Endothelial cell of umbilical vein (primary cell): ENCODE results near the gene RPH3AL. TPM values are rescaled to one million over a fixed set of nuclear protein-coding genes. Genes with fewer than 3 reads are reported as not detected.

Experiments used
- BruUV-seq: library from RNA; stranded (reverse); fragments of 400-500 nt; replicated peaks from 2 replicates; lab custom pipeline; 2021; lab: Mats Ljungman, UMichigan
- CTCF ChIA-PET: fragments of 300-600, 350-600 bp; sonication (Branson Sonifier 250); formaldehyde crosslinking; loops from one replicate; lab custom pipeline; 2021; ENCODE audit warnings: antibody characterized with exemption, inconsistent platforms; lab: Charles Lee
- POLR2A ChIA-PET: fragments of 300-600, 350-600 bp; sonication (Branson Sonifier 250); formaldehyde crosslinking; loops from one replicate; lab custom pipeline; 2021; ENCODE audit warnings: antibody characterized with exemption, inconsistent platforms; lab: Charles Lee
- DNase-seq: peaks from one replicate; pipeline ENCODE4 v3.0.0-alpha.2; 2011; ENCODE audit warnings: low read depth, low spot score
- FAIRE-seq: peaks from 2 replicates; lab custom pipeline; 2011; peaks lifted over from hg19 to GRCh38; lab: Jason Lieb, UNC
- H2AFZ ChIP-seq: 2 replicates; pipeline ENCODE4 v1.6.0; 2012; ENCODE audit warnings: low read depth, low read length, control low read depth, inconsistent platforms
- H3K27ac ChIP-seq: 2 replicates; pipeline ENCODE4 v1.5.1; 2011; ENCODE audit warnings: low read depth, mild to moderate bottlenecking, control low read depth, low read length, moderate library complexity; ENCODE audit not compliant: insufficient read depth
- H3K27me3 ChIP-seq, 2 experiments: 2 replicates each; pipeline versions ENCODE4 v1.6.0 to v1.6.1; 2011; ENCODE audit warnings: low read length in 2 of 2, mixed read lengths in 1 of 2; ENCODE audit not compliant: control insufficient read depth in 2 of 2, insufficient read depth in 2 of 2
- H3K36me3 ChIP-seq, 2 experiments: 2 replicates in 1 of 2; 3 replicates in 1 of 2; pipeline ENCODE4 v1.5.1; 2011; ENCODE audit warnings: low read length in 2 of 2, mild to moderate bottlenecking in 1 of 2, moderate library complexity in 1 of 2; ENCODE audit not compliant: control insufficient read depth in 2 of 2, insufficient read depth in 2 of 2; ENCODE audit errors: extremely low read depth in 1 of 2
- H3K4me1 ChIP-seq: 3 replicates; pipeline ENCODE4 v1.5.1; 2011; ENCODE audit warnings: mild to moderate bottlenecking, low read length; ENCODE audit not compliant: control insufficient read depth, insufficient read depth; ENCODE audit errors: extremely low read depth
- H3K4me2 ChIP-seq: 2 replicates; pipeline ENCODE4 v1.6.1; 2011; ENCODE audit warnings: low read length, control low read depth, mixed read lengths; ENCODE audit not compliant: insufficient read depth
- H3K4me3 ChIP-seq, 3 experiments: fragments of 200-600 bp in 1 of 3; sonication (generic), shearing (Covaris generic) in 1 of 3; replicated peaks in 1 of 3; 2 replicates each; pipeline ENCODE4 v1.5.1; 2011 to 2016; ENCODE audit warnings: control low read depth in 3 of 3, low read length in 3 of 3, mild to moderate bottlenecking in 2 of 3, inconsistent platforms in 1 of 3, low read depth in 1 of 3, moderate library complexity in 1 of 3; ENCODE audit not compliant: insufficient read depth in 1 of 3
- H3K79me2 ChIP-seq: 2 replicates; pipeline ENCODE4 v1.6.0; 2012; ENCODE audit warnings: low read length, inconsistent platforms; ENCODE audit not compliant: control insufficient read depth, insufficient read depth
- H3K9ac ChIP-seq: replicated peaks from 2 replicates; pipeline ENCODE3; 2011; ENCODE audit warnings: low read length, control low read depth; ENCODE audit not compliant: insufficient read depth; ENCODE audit errors: extremely low read depth
- H3K9me1 ChIP-seq: replicated peaks from 3 replicates; pipeline ENCODE4 v1.6.0; 2011; ENCODE audit warnings: mild to moderate bottlenecking, low read length; ENCODE audit not compliant: control insufficient read depth, insufficient read depth; ENCODE audit errors: extremely low read depth
- H3K9me3 ChIP-seq: replicated peaks from 2 replicates; pipeline ENCODE4 v1.5.1; 2012; ENCODE audit warnings: low read length, inconsistent platforms; ENCODE audit not compliant: control insufficient read depth, insufficient read depth
- H4K20me1 ChIP-seq: replicated peaks from 2 replicates; pipeline ENCODE3; 2011; ENCODE audit warnings: mild to moderate bottlenecking, low read length; ENCODE audit not compliant: control insufficient read depth, insufficient read depth; ENCODE audit errors: extremely low read depth
- EZH2 ChIP-seq: IDR thresholded peaks from 2 replicates; pipeline ENCODE4 v1.6.1; 2012; ENCODE audit warnings: borderline replicate concordance, low read depth, mild to moderate bottlenecking, moderate library complexity, low read length, inconsistent platforms; ENCODE audit not compliant: severe bottlenecking
- FOS ChIP-seq: IDR thresholded peaks from 2 replicates; pipeline ENCODE4 v1.6.1; 2011; ENCODE audit warnings: mild to moderate bottlenecking, low read length, moderate library complexity, borderline replicate concordance; ENCODE audit not compliant: insufficient read depth
- GATA2 ChIP-seq: IDR thresholded peaks from 2 replicates; pipeline ENCODE4 v1.7.0; 2011; ENCODE audit warnings: low read depth, mild to moderate bottlenecking, moderate library complexity, mixed read lengths, low read length; ENCODE audit not compliant: insufficient read length, insufficient read depth
- JUN ChIP-seq: IDR thresholded peaks from 2 replicates; pipeline ENCODE4 v1.6.1; 2011; ENCODE audit warnings: borderline replicate concordance, low read depth; ENCODE audit not compliant: insufficient read length, insufficient read depth
- MYC ChIP-seq: IDR thresholded peaks from one replicate; pipeline ENCODE4 v1.6.1; 2011; ENCODE audit warnings: mild to moderate bottlenecking, low read depth, low read length
- POLR2A ChIP-seq: IDR thresholded peaks from 2 replicates; pipeline ENCODE4 v1.6.1; 2012; ENCODE audit warnings: low read depth, mild to moderate bottlenecking, control low read depth, low read length
- POLR2AphosphoS5 ChIP-seq: IDR thresholded peaks from 2 replicates; pipeline ENCODE4 v1.6.1; 2012; ENCODE audit warnings: low read depth, mild to moderate bottlenecking, control low read depth, low read length, moderate library complexity; ENCODE audit not compliant: insufficient read depth
- dilution Hi-C: fragments of 300-500 bp; cut with MboI; formaldehyde crosslinking; loops from one replicate; pipeline ENCODE4 v1.15.0; 2019; ENCODE audit warnings: low sequenced_read_pairs; ENCODE audit not compliant: extremely low pct_ligation_motif_present
- intact Hi-C: fragments of 100-400 bp; cut with micrococcal nuclease; formaldehyde crosslinking; loops from one replicate; pipeline ENCODE4 v1.10.0; 2022
- polyA plus RNA-seq, 4 experiments: library from polyadenylated mRNA; depleted of rRNA in 3 of 4; stranded (reverse) in 3 of 4; unstranded in 1 of 4; fragments of >200 nt; gene quantifications; 2 replicates each; pipeline versions ENCODE4 v1.2.1 to v1.2.3, GENCODE V29; 2011 to 2012; ENCODE audit warnings: missing spikeins in 1 of 4
- total RNA-seq: library from RNA; stranded (reverse); gene quantifications from 2 replicates; pipeline ENCODE4 v1.2.3, GENCODE V29; 2021
- TF ChIP-seq, protein P1 (sequence below), 2 donors: IDR thresholded peaks; 1 replicate in 1 of 2; 2 replicates in 1 of 2; pipeline ENCODE4 v1.5.1; 2011; ENCODE audit warnings: low read length in 2 of 2, mild to moderate bottlenecking in 2 of 2, moderate library complexity in 2 of 2, control low read depth in 1 of 2, inconsistent platforms in 1 of 2, low read depth in 1 of 2; ENCODE audit not compliant: insufficient read depth in 1 of 2; ENCODE audit errors: extremely low read depth in 1 of 2
- TF ChIP-seq, protein P2 (sequence below): IDR thresholded peaks from 2 replicates; pipeline ENCODE4 v1.6.1; 2011; ENCODE audit not compliant: insufficient read depth, insufficient read length

The RPH3AL gene
- total and polyA plus RNA-seq, 2 donors (not counting 3 experiments of a cell fraction or from before 2014, with no cell fraction given) = 4.1 to 7.0 TPM

DNA sequence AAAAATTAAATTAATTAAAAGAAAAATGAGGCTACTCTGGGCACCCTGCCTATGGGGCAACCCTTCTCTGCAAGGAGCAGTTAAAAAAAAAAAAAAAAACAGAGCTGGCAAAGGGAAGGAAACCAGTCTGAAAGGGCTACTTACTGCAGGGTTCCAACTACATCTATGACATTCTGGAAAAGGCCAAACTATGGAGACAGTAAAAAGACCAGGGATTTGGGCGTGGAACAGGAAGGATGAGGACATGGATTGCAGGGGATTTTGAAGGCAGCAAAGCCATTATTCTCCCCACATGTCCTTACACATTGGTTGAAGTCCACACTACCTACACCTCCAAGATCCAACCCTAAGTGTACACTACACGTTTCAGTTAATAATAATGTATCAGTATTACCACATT, 4.6 kb downstream of the RPH3AL start:
- no peaks in the 10 kb centered on the region for H3K9me3 ChIP-seq
- no peaks in the 10 kb centered on the region for H3K9me1 ChIP-seq
- H3K4me2 ChIP-seq = no peak overlapping the region
- intact Hi-C loops (no loop called here), dilution Hi-C loops (no loop called here)
- no peaks in the 10 kb centered on the region for H3K36me3 ChIP-seq
- no peak for DNase-seq
- no peaks in the 10 kb centered on the region for H3K27me3 ChIP-seq
- H4K20me1 ChIP-seq = no peaks in the 10 kb centered on the region
- no peak for FAIRE-seq
- H3K79me2 ChIP-seq = no peaks in the 10 kb centered on the region
- TF ChIP-seq POLR2A (no peak), FOS (no peak), MYC (no peak), JUN (no peak), GATA2 (no peak), EZH2 (no peak), POLR2AphosphoS5 (no peak)
- TF ChIP-seq, protein P1, sequence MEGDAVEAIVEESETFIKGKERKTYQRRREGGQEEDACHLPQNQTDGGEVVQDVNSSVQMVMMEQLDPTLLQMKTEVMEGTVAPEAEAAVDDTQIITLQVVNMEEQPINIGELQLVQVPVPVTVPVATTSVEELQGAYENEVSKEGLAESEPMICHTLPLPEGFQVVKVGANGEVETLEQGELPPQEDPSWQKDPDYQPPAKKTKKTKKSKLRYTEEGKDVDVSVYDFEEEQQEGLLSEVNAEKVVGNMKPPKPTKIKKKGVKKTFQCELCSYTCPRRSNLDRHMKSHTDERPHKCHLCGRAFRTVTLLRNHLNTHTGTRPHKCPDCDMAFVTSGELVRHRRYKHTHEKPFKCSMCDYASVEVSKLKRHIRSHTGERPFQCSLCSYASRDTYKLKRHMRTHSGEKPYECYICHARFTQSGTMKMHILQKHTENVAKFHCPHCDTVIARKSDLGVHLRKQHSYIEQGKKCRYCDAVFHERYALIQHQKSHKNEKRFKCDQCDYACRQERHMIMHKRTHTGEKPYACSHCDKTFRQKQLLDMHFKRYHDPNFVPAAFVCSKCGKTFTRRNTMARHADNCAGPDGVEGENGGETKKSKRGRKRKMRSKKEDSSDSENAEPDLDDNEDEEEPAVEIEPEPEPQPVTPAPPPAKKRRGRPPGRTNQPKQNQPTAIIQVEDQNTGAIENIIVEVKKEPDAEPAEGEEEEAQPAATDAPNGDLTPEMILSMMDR (IDR thresholded peaks at IDR 0.05; ENCODE audit: extremely low read depth in 1 of 2, insufficient read depth in 1 of 2, low read depth in 1 of 2, low read length in 2 of 2) = no peak
- TF ChIP-seq, protein P2, sequence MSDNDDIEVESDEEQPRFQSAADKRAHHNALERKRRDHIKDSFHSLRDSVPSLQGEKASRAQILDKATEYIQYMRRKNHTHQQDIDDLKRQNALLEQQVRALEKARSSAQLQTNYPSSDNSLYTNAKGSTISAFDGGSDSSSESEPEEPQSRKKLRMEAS = no peak
- H3K9ac ChIP-seq = no peak overlapping the region
- ChIA-PET CTCF (no interaction called here), POLR2A (no interaction called here)
- H3K27ac ChIP-seq = no peak overlapping the region
- no TSS peak for BruUV-seq
- H2AFZ ChIP-seq = no peak overlapping the region
- H3K4me1 ChIP-seq = peaks cover 47% of the 10 kb centered on the region
- no peak overlapping the region for H3K4me3 ChIP-seq
